ENCODE results near the gene RNF38. TPM values are rescaled to one million over a fixed set of nuclear protein-coding genes. Genes with fewer than 3 reads are reported as not detected.

Gene RNF38
- polyA plus RNA-seq, 3 donors: 11.3 to 33.2 (median 13.6) TPM

DNA sequence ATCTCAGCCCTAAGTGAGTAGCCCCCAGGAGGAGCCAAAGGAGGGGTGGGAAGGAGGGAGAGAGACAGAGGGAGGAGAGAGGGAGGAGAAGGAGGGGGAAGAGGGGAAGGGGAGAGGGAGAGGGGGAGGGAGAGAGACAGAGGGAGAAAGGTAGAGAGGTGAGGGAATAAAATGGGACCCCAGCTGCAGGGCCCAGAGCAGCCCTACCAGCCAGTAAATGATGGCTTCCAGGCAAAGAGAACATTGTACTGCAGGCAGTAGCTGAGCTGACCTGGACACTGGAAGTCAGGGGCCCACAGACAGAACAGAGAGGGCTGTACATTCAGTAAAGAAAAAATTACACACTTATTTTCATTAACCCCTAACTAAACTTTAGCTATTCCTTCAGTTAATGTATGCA lies 84.0 kb downstream of the RNF38 start:
- Histone ChIP-seq H3K4me1 (ENCODE audit: control insufficient read depth in 1 of 2, insufficient read depth in 2 of 2, low read length in 2 of 2) (no peaks in the 10 kb centered on the region), H3K9me3 (replicated peaks in 1 of 2; ENCODE audit: control insufficient read depth in 1 of 2, insufficient read depth in 1 of 2, low read length in 2 of 2) (no peaks in the 10 kb centered on the region), H3K27me3 (ENCODE audit: control insufficient read depth in 2 of 2, insufficient read depth in 2 of 2, low read length in 2 of 2) (no peaks in the 10 kb centered on the region), H3K36me3 (replicated peaks in 1 of 2; ENCODE audit: control insufficient read depth in 1 of 2, insufficient read depth in 2 of 2, low read length in 2 of 2) (no peaks in the 10 kb centered on the region), H4K20me1 (ENCODE audit: insufficient read depth, low read length) (no peaks in the 10 kb centered on the region), H3K4me2 (replicated peaks; ENCODE audit: extremely low read depth, low read length, poor library complexity, severe bottlenecking) (no peak overlapping the region), H3K4me3 (replicated peaks in 1 of 3; ENCODE audit: low read depth in 2 of 3, low read length in 3 of 3) (no peak overlapping the region), H3K9ac (ENCODE audit: insufficient read depth, low read length, poor library complexity, severe bottlenecking) (no peak overlapping the region), H3K27ac (ENCODE audit: low read depth in 1 of 2, low read length in 2 of 2) (no peak overlapping the region), H3K79me2 (ENCODE audit: insufficient read depth, low read length) (no peaks in the 10 kb centered on the region), H2AFZ (ENCODE audit: insufficient read depth, low read depth, low read length, poor library complexity, severe bottlenecking) (no peak overlapping the region)
- Mint-ChIP-seq H3K27me3 (ENCODE audit: low read depth in 3 of 3) (peaks cover 0 to 2% (median 2%) of the 10 kb centered on the region in 3 donors), H3K27ac (no peak overlapping the region), H3K4me1 (peaks cover 2% of the 10 kb centered on the region), H3K9me3 (no peaks in the 10 kb centered on the region), H3K36me3 (no peaks in the 10 kb centered on the region), H3K4me3 (no peak overlapping the region)
- TF ChIP-seq, protein P1, sequence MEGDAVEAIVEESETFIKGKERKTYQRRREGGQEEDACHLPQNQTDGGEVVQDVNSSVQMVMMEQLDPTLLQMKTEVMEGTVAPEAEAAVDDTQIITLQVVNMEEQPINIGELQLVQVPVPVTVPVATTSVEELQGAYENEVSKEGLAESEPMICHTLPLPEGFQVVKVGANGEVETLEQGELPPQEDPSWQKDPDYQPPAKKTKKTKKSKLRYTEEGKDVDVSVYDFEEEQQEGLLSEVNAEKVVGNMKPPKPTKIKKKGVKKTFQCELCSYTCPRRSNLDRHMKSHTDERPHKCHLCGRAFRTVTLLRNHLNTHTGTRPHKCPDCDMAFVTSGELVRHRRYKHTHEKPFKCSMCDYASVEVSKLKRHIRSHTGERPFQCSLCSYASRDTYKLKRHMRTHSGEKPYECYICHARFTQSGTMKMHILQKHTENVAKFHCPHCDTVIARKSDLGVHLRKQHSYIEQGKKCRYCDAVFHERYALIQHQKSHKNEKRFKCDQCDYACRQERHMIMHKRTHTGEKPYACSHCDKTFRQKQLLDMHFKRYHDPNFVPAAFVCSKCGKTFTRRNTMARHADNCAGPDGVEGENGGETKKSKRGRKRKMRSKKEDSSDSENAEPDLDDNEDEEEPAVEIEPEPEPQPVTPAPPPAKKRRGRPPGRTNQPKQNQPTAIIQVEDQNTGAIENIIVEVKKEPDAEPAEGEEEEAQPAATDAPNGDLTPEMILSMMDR (IDR thresholded peaks at IDR 0.05): no peak
- intact Hi-C loops (cut with micrococcal nuclease): no loop called here
- no peak for DNase-seq

DNA sequence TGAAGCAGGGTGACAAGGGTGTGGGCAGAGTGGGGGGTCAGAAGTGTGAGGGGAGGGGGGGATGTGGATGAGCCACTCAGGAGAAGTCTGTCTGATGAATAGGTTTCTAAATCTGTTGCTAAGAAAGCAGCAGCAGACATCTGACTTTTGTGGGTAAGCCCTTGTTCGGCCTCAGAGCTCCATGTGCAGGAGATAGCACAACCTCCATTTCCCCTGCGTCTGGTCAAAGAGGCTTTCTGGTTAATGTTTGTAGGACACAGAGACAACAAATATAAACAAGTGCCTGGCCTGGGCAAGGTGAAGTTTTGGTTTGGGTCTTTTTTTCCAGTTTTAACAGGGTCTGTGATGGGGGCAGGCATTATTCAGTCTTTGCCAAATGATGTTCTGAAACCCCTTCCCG lies 84.8 kb downstream of the RNF38 start:
- H3K36me3 Mint-ChIP-seq: no peaks in the 10 kb centered on the region
- no peak overlapping the region for H3K4me3 Mint-ChIP-seq
- H3K4me1 ChIP-seq (ENCODE audit: control insufficient read depth in 1 of 2, insufficient read depth in 2 of 2, low read length in 2 of 2): no peaks in the 10 kb centered on the region
- H3K4me1 Mint-ChIP-seq: peaks cover 2% of the 10 kb centered on the region
- H3K4me2 ChIP-seq (replicated peaks; ENCODE audit: extremely low read depth, low read length, poor library complexity, severe bottlenecking): no peak overlapping the region
- peaks cover 0 to 2% (median 2%) of the 10 kb centered on the region in 3 donors for H3K27me3 Mint-ChIP-seq (ENCODE audit: low read depth in 3 of 3)
- H3K9me3 ChIP-seq (replicated peaks in 1 of 2; ENCODE audit: control insufficient read depth in 1 of 2, insufficient read depth in 1 of 2, low read length in 2 of 2): no peaks in the 10 kb centered on the region
- H4K20me1 ChIP-seq (ENCODE audit: insufficient read depth, low read length): no peaks in the 10 kb centered on the region
- no peaks in the 10 kb centered on the region for H3K36me3 ChIP-seq (replicated peaks in 1 of 2; ENCODE audit: control insufficient read depth in 1 of 2, insufficient read depth in 2 of 2, low read length in 2 of 2)
- 67% methylated on average over 1 of the region's 3 CpGs for WGBS (ENCODE audit: insufficient coverage)
- DNase-seq: no peak
- no peak overlapping the region for H2AFZ ChIP-seq (ENCODE audit: insufficient read depth, low read depth, low read length, poor library complexity, severe bottlenecking)
- H3K9ac ChIP-seq (ENCODE audit: insufficient read depth, low read length, poor library complexity, severe bottlenecking): no peak overlapping the region
- H3K27ac Mint-ChIP-seq: no peak overlapping the region
- TF ChIP-seq, protein P1 (IDR thresholded peaks at IDR 0.05): no peak
- no peak overlapping the region for H3K4me3 ChIP-seq (replicated peaks in 1 of 3; ENCODE audit: low read depth in 2 of 3, low read length in 3 of 3)
- H3K9me3 Mint-ChIP-seq: no peaks in the 10 kb centered on the region
- intact Hi-C loops (cut with micrococcal nuclease): no loop called here
- H3K79me2 ChIP-seq (ENCODE audit: insufficient read depth, low read length): no peaks in the 10 kb centered on the region
- H3K27ac ChIP-seq (ENCODE audit: low read depth in 1 of 2, low read length in 2 of 2): no peak overlapping the region
- no peaks in the 10 kb centered on the region for H3K27me3 ChIP-seq (ENCODE audit: control insufficient read depth in 2 of 2, insufficient read depth in 2 of 2, low read length in 2 of 2)

Measured in CD14-positive monocyte (primary cell).